ENCODE measurements around the gene STAB2. TPM values are rescaled to one million over a fixed set of nuclear protein-coding genes. Genes with fewer than 3 reads are reported as not detected.

STAB2 gene
- total RNA-seq, 1 experiment from 2014 or later = not detected

- H3K4me2 ChIP-seq (ENCODE audit: low read length) = no peak overlapping the region
- peaks cover 4 to 38% of the 10 kb centered on the region in 2 experiments; a peak in 3 of 4 replicates for H3K36me3 ChIP-seq (ENCODE audit: control insufficient read depth in 1 of 2, insufficient read depth in 2 of 2, low read length in 2 of 2)
- TF ChIP-seq EZH2phosphoT487 (IDR thresholded peaks at IDR 0.05; ENCODE audit: borderline replicate concordance) (no peak), POLR2A (IDR thresholded peaks at IDR 0.05; ENCODE audit: borderline replicate concordance, extremely low read depth, insufficient read depth, insufficient read length) (no peak), SRF (IDR thresholded peaks at IDR 0.05; ENCODE audit: low read depth) (no peak), CEBPB (IDR thresholded peaks at IDR 0.05; ENCODE audit: low read depth) (no peak), YY1 (IDR thresholded peaks at IDR 0.05; ENCODE audit: extremely low read depth, insufficient replicate concordance, low read depth, low read length) (no peak)
- TF ChIP-seq, protein P1, sequence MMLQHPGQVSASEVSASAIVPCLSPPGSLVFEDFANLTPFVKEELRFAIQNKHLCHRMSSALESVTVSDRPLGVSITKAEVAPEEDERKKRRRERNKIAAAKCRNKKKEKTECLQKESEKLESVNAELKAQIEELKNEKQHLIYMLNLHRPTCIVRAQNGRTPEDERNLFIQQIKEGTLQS (IDR thresholded peaks at IDR 0.05) = no peak
- intact Hi-C loops (cut with micrococcal nuclease) = no loop called here
- H3K79me2 ChIP-seq (ENCODE audit: insufficient read depth, low read length) = no peaks in the 10 kb centered on the region
- H2AFZ ChIP-seq (ENCODE audit: low read depth, low read length, poor library complexity, severe bottlenecking) = no peak overlapping the region
- no peak overlapping the region for H3K27ac ChIP-seq (ENCODE audit: low read depth, low read length)
- no peak overlapping the region for H3K9ac ChIP-seq (ENCODE audit: low read length)
- H3K9me3 ChIP-seq (ENCODE audit: control insufficient read depth in 1 of 2, insufficient read depth in 1 of 2, low read depth in 1 of 2, low read length in 2 of 2) = no peaks in the 10 kb centered on the region
- CTCF ChIA-PET = no interaction called here
- no peaks in the 10 kb centered on the region for H3K9me2 ChIP-seq (ENCODE audit: insufficient read depth)
- H3K4me1 ChIP-seq (ENCODE audit: control insufficient read depth in 1 of 2, insufficient read depth in 2 of 2, low read length in 2 of 2) = no peaks in the 10 kb centered on the region; a peak in 1 of 4 replicates
- no peak for DNase-seq (ENCODE audit: low read depth, low spot score)
- no peak for ATAC-seq
- RAD21 ChIA-PET (ENCODE audit: low non-redundant PET in 1 of 2, low total read pairs in 2 of 2, uncharacterized antibody in 2 of 2, unreplicated experiment in 2 of 2) = no interaction called here
- H4K20me1 ChIP-seq (ENCODE audit: insufficient read depth) = no peaks in the 10 kb centered on the region; the same call in 1 of the 2 replicates
- POLR2A ChIA-PET = no interaction called here
- no peak overlapping the region for H3K4me3 ChIP-seq (replicated peaks in 1 of 2; ENCODE audit: low read depth in 1 of 2, low read length in 2 of 2)
- BruUV-seq (replicated peaks) = no TSS peak
- no peaks in the 10 kb centered on the region for H3K27me3 ChIP-seq (ENCODE audit: insufficient read depth, low read length)
Observed at GRCh38 chr12:103785243-103786031, 198.4 kb downstream of the STAB2 start.

- CTCF ChIA-PET = no interaction called here
Observed at GRCh38 chr12:103786201-103786600, 199.1 kb downstream of the STAB2 start.

More at GRCh38 chr12:103786201-103786600, 199.1 kb downstream of the STAB2 start:
- DNase-seq (ENCODE audit: low read depth, low spot score) = no peak
- no TSS peak for BruUV-seq (replicated peaks)
- H3K27ac ChIP-seq (ENCODE audit: low read depth, low read length) = no peak overlapping the region
- ChIA-PET RAD21 (ENCODE audit: low non-redundant PET in 1 of 2, low total read pairs in 2 of 2, uncharacterized antibody in 2 of 2, unreplicated experiment in 2 of 2) (no interaction called here), POLR2A (no interaction called here)
- no peak overlapping the region for H3K4me3 ChIP-seq (replicated peaks in 1 of 2; ENCODE audit: low read depth in 1 of 2, low read length in 2 of 2)
- H4K20me1 ChIP-seq (ENCODE audit: insufficient read depth) = no peaks in the 10 kb centered on the region; the same call in 1 of the 2 replicates
- H3K27me3 ChIP-seq (ENCODE audit: insufficient read depth, low read length) = no peaks in the 10 kb centered on the region
- H3K79me2 ChIP-seq (ENCODE audit: insufficient read depth, low read length) = no peaks in the 10 kb centered on the region
- H3K4me2 ChIP-seq (ENCODE audit: low read length) = no peak overlapping the region
- H3K4me1 ChIP-seq (ENCODE audit: control insufficient read depth in 1 of 2, insufficient read depth in 2 of 2, low read length in 2 of 2) = no peaks in the 10 kb centered on the region; a peak in 1 of 4 replicates
- intact Hi-C loops (cut with micrococcal nuclease) = no loop called here
- ATAC-seq = no peak
- no peak for TF ChIP-seq SRF (IDR thresholded peaks at IDR 0.05; ENCODE audit: low read depth)
- H2AFZ ChIP-seq (ENCODE audit: low read depth, low read length, poor library complexity, severe bottlenecking) = no peak overlapping the region
- no peaks in the 10 kb centered on the region for H3K9me2 ChIP-seq (ENCODE audit: insufficient read depth)
- H3K9me3 ChIP-seq (ENCODE audit: control insufficient read depth in 1 of 2, insufficient read depth in 1 of 2, low read depth in 1 of 2, low read length in 2 of 2) = no peaks in the 10 kb centered on the region
- H3K36me3 ChIP-seq (ENCODE audit: control insufficient read depth in 1 of 2, insufficient read depth in 2 of 2, low read length in 2 of 2) = peaks cover 4 to 35% of the 10 kb centered on the region in 2 experiments; a peak in 3 of 4 replicates
- no peak overlapping the region for H3K9ac ChIP-seq (ENCODE audit: low read length)
